Tibial nerve (tissue), 4 donors: ENCODE results near the gene CHN1. TPM values are rescaled to one million over a fixed set of nuclear protein-coding genes. Genes with fewer than 3 reads are reported as not detected.

ENCODE experiments used
- DNase-seq, 2 donors: peaks; one replicate each; pipeline ENCODE4 v3.0.0-alpha.2; 2019; ENCODE audit warnings: low spot score in 2 of 2
- H3K27ac ChIP-seq, 4 donors: fragments of 200-600 bp; sonication (generic) in 3 of 4; one replicate each; pipeline ENCODE4 v1.5.1; 2017 to 2019; ENCODE audit warnings: mild to moderate bottlenecking in 1 of 4
- H3K27me3 ChIP-seq, 2 donors: fragments of 200-600 bp; sonication (generic) in 1 of 2; one replicate each; pipeline versions ENCODE4 v1.5.1 to v1.6.0; 2017 to 2019
- H3K36me3 ChIP-seq, 3 donors: fragments of 200-600 bp; sonication (generic); one replicate each; pipeline ENCODE4 v1.5.1; 2018 to 2019
- H3K4me1 ChIP-seq, 4 donors: fragments of 200-600 bp; sonication (generic) in 3 of 4; one replicate each; pipeline ENCODE4 v1.5.1; 2017 to 2019
- H3K4me3 ChIP-seq, 4 donors: fragments of 200-600 bp; sonication (generic) in 3 of 4; one replicate each; pipeline ENCODE4 v1.5.1; 2017 to 2019; ENCODE audit warnings: mild to moderate bottlenecking in 1 of 4, moderate library complexity in 1 of 4
- H3K9me3 ChIP-seq, 4 donors: fragments of 200-600 bp; sonication (generic) in 3 of 4; one replicate each; pipeline ENCODE4 v1.5.1; 2017 to 2019
- EP300 ChIP-seq, 2 donors: sonication (generic); formaldehyde crosslinking; IDR thresholded peaks; one replicate each; pipeline ENCODE4 v1.6.1; 2017; ENCODE audit warnings: antibody characterized with exemption in 2 of 2, mild to moderate bottlenecking in 1 of 2
- POLR2A ChIP-seq, 2 donors: fragments of 450-650 bp; IDR thresholded peaks; one replicate each; pipeline ENCODE4 v1.6.1; 2017; ENCODE audit warnings: antibody characterized with exemption in 2 of 2, mild to moderate bottlenecking in 2 of 2, moderate library complexity in 2 of 2
- WGBS, 2 donors: methylation state at CpG; one replicate each; pipeline ENCODE4 v1.1.5; 2018; 5-methylcytosine and 5-hydroxymethylcytosine counted together
- total RNA-seq, 4 donors: library from RNA; depleted of rRNA; stranded (reverse); fragments of >200 nt; gene quantifications; one replicate each; pipeline ENCODE4 v1.1.0, GENCODE V29; 2016
- TF ChIP-seq, protein P1 (sequence below), 5 experiments: fragments of 200-600 bp in 3 of 5; fragments of 450-650 bp in 2 of 5; sonication (generic) in 3 of 5; IDR thresholded peaks; one replicate each; pipeline ENCODE4 v1.5.1; 2016 to 2019; ENCODE audit warnings: antibody characterized with exemption in 5 of 5, mild to moderate bottlenecking in 3 of 5, moderate library complexity in 2 of 5

Gene CHN1
- total RNA-seq, 4 donors from 2014 or later = 17.3 to 27.2 (median 23.8) TPM

DNA sequence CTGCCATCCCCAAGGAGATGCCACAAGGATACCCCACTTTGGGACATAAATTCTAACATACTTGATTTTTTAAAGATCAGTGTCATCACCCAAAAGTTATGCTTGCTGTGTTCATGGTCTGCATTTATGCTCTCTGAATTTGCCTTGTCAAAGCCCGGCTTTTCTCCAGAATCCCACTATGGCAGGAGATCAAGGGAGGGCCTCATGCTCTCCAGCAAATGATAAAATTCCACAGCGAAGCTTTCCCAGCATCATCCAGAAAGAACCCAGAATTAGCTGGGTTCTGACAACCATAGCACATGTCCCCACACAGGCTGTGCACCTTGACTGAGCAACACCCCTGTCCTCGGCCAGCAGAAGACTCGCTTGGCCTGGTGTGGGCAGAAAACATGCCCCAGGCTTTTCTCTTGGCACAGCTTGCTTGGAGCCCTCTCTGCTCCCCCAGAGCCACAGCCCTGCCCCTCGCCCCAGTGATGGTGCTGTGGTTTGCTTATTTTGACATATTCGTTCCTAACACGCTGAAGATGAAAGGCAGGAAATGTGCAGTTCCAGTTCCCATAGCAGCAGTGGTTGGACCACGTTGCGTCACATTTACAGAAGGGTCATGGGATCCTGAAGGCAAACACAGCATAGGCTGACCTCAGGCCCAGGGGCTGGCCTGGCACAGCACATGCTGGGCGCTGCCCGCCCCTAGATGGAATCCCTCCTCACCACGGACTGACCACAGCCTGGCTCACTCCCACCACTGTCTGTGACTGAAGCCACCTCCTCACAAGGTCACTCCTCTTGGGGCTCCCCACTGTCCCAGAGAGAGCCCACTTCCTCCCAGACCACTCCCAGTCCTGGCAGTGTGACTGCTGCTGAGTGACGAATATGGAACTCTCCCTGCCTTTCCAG, 226.8 kb downstream of the CHN1 start:
- Histone ChIP-seq H3K36me3 (no peaks in the 10 kb centered on the region), H3K27ac (peak overlapping the region in 2 of 4 donors; percentile 45 to 48), H3K4me3 (no peak overlapping the region), H3K27me3 (no peaks in the 10 kb centered on the region), H3K4me1 (peaks cover 0 to 15% (median 2%) of the 10 kb centered on the region in 4 donors), H3K9me3 (no peaks in the 10 kb centered on the region)
- peak in 1 of 2 donors; percentile 53 for TF ChIP-seq EP300 (IDR thresholded peaks at IDR 0.05)
- TF ChIP-seq POLR2A (IDR thresholded peaks at IDR 0.05) = no peak
- WGBS, 2 donors = 52 to 62% methylated on average over 13 of the region's 13 CpGs
- DNase-seq = peak; percentile 22 to 39

DNA sequence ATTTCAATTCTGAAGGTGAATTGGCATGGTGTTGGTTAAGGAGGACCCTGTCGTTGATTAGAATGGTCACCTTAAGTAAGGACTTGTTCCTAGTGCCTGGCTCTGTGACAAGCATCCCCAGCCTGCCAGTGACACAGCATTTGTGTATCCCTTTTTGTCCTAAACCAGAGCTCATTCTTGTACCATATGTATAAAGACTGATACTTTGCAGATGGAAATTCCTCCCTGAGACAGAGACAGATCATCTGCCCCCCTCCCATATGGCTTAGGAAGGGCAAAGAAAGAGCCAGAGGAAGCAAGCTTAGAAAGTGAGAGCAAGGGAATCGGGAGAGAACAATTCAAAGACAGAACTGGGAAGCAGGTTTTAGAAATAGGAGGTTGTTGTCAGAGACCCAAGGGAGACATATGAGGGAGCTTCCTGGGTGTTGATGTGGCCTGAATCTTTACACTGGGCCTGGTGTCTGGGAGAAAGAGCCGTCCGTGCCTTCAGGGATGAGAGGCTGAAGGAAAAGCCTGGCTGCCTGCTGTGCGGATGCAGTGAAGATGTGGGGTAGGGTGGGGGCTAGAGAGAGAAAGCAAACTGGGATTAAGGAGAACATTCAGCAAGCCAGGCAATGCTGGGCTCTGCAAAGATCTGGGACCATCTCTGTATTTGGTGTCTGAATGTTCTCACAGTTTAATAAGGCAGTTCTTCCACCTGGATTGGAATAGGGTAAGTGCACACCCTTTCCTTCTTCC, 227.7 kb downstream of the CHN1 start:
- 75 to 78% methylated on average over 5 of the region's 5 CpGs for WGBS, 2 donors
- Histone ChIP-seq H3K27ac (no peak overlapping the region), H3K4me1 (peaks cover 0 to 15% (median 8%) of the 10 kb centered on the region in 4 donors), H3K9me3 (no peaks in the 10 kb centered on the region), H3K4me3 (no peak overlapping the region), H3K36me3 (no peaks in the 10 kb centered on the region), H3K27me3 (no peaks in the 10 kb centered on the region)
- DNase-seq = no peak
- TF ChIP-seq, protein P1, sequence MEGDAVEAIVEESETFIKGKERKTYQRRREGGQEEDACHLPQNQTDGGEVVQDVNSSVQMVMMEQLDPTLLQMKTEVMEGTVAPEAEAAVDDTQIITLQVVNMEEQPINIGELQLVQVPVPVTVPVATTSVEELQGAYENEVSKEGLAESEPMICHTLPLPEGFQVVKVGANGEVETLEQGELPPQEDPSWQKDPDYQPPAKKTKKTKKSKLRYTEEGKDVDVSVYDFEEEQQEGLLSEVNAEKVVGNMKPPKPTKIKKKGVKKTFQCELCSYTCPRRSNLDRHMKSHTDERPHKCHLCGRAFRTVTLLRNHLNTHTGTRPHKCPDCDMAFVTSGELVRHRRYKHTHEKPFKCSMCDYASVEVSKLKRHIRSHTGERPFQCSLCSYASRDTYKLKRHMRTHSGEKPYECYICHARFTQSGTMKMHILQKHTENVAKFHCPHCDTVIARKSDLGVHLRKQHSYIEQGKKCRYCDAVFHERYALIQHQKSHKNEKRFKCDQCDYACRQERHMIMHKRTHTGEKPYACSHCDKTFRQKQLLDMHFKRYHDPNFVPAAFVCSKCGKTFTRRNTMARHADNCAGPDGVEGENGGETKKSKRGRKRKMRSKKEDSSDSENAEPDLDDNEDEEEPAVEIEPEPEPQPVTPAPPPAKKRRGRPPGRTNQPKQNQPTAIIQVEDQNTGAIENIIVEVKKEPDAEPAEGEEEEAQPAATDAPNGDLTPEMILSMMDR (IDR thresholded peaks at IDR 0.05) = no peak
- no peak for TF ChIP-seq EP300 (IDR thresholded peaks at IDR 0.05)
- TF ChIP-seq POLR2A (IDR thresholded peaks at IDR 0.05) = no peak

- Histone ChIP-seq H3K9me3 (no peaks in the 10 kb centered on the region), H3K4me3 (no peak overlapping the region), H3K4me1 (peaks cover 0 to 21% (median 13%) of the 10 kb centered on the region in 4 donors), H3K27me3 (no peaks in the 10 kb centered on the region), H3K27ac (no peak overlapping the region), H3K36me3 (no peaks in the 10 kb centered on the region)
- TF ChIP-seq, protein P1 (IDR thresholded peaks at IDR 0.05) = no peak
- TF ChIP-seq POLR2A (IDR thresholded peaks at IDR 0.05) = no peak
- TF ChIP-seq EP300 (IDR thresholded peaks at IDR 0.05) = no peak
- no peak for DNase-seq
- 57 to 67% methylated on average over 3 of the region's 3 CpGs for WGBS, 2 donors
These were observed 228.5 kb downstream of the CHN1 start for GRCh38 chr2:174776675-174777074.

GRCh38 chr2:174776223-174776622, 229.0 kb downstream of the CHN1 start:
- H3K27ac ChIP-seq = no peak overlapping the region
- TF ChIP-seq POLR2A (IDR thresholded peaks at IDR 0.05) (no peak), EP300 (IDR thresholded peaks at IDR 0.05) (no peak)
- WGBS, 2 donors = 76 to 77% methylated on average over 6 of the region's 6 CpGs
- no peak overlapping the region for H3K4me3 ChIP-seq
- H3K4me1 ChIP-seq = peaks cover 0 to 21% (median 13%) of the 10 kb centered on the region in 4 donors
- H3K36me3 ChIP-seq = no peaks in the 10 kb centered on the region
- no peaks in the 10 kb centered on the region for H3K9me3 ChIP-seq
- DNase-seq = no peak
- H3K27me3 ChIP-seq = no peaks in the 10 kb centered on the region

DNA sequence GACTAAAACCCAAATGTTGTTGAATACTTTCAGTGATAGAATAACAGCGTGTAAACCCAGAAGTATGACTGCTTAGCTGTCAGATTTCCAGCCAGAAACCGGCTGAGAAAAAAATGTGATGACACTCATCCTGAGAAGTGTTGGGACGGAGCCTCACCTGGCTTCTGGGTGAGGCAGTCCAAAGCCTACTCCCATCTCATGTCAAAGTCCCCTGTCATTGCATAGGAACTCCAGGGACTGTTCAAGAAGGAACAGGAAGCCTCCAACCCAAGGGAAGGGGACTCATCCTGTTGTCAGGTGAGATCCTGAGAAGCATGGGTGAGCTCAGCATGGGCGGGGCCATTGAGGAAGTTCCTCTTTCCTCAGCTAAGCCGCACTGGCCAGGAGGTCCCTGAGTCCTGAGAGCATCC, 229.6 kb downstream of the CHN1 start:
- no peak overlapping the region for H3K4me3 ChIP-seq
- TF ChIP-seq EP300 (IDR thresholded peaks at IDR 0.05) (no peak), POLR2A (IDR thresholded peaks at IDR 0.05) (no peak)
- TF ChIP-seq, protein P1 (IDR thresholded peaks at IDR 0.05) = no peak
- peaks cover 0 to 21% (median 13%) of the 10 kb centered on the region in 4 donors for H3K4me1 ChIP-seq
- DNase-seq = no peak
- H3K27me3 ChIP-seq = no peaks in the 10 kb centered on the region
- no peaks in the 10 kb centered on the region for H3K36me3 ChIP-seq
- no peak overlapping the region for H3K27ac ChIP-seq
- WGBS, 2 donors = 85% methylated on average over 5 of the region's 5 CpGs
- no peaks in the 10 kb centered on the region for H3K9me3 ChIP-seq
